Mucosa of rectum (tissue), 2 donors: Measurements from ENCODE around the gene MACROD2.

Source experiments
- H3K27ac ChIP-seq, 2 donors: one replicate each; pipeline ENCODE4 v1.7.0; 2013; ENCODE audit warnings: inconsistent platforms in 2 of 2, low read depth in 2 of 2, low read length in 2 of 2
- H3K27me3 ChIP-seq, 2 donors: one replicate each; pipeline ENCODE4 v1.7.0; 2013; ENCODE audit warnings: low read length in 2 of 2; ENCODE audit not compliant: control insufficient read depth in 2 of 2, insufficient read depth in 2 of 2
- H3K36me3 ChIP-seq, 2 donors: one replicate each; pipeline ENCODE4 v1.7.0; 2013; ENCODE audit warnings: low read length in 2 of 2; ENCODE audit not compliant: control insufficient read depth in 2 of 2, insufficient read depth in 2 of 2
- H3K4me1 ChIP-seq, 2 donors: one replicate each; pipeline ENCODE4 v1.7.0; 2013; ENCODE audit warnings: low read length in 2 of 2, mild to moderate bottlenecking in 1 of 2; ENCODE audit not compliant: control insufficient read depth in 2 of 2, insufficient read depth in 2 of 2
- H3K4me3 ChIP-seq, 2 donors: one replicate each; pipeline ENCODE4 v1.7.0; 2013; ENCODE audit warnings: low read length in 2 of 2
- H3K9ac ChIP-seq, 2 donors: one replicate each; pipeline ENCODE4 v1.7.0; 2013; ENCODE audit warnings: low read length in 2 of 2, low read depth in 1 of 2, mild to moderate bottlenecking in 1 of 2
- H3K9me3 ChIP-seq, 2 donors: one replicate each; pipeline ENCODE4 v1.7.0; 2013; ENCODE audit warnings: low read length in 2 of 2; ENCODE audit not compliant: control insufficient read depth in 2 of 2
- donor health status: healthy.
- donor health status: Normal muscosa, but diverticular disease.

Gene MACROD2

GRCh38 chr20:14383335-14383734 lies 388.0 kb downstream of the MACROD2 start:
- Histone ChIP-seq H3K36me3 (no peaks in the 10 kb centered on the region), H3K9me3 (no peaks in the 10 kb centered on the region), H3K4me3 (no peak overlapping the region), H3K27ac (no peak overlapping the region), H3K27me3 (no peaks in the 10 kb centered on the region), H3K9ac (no peak overlapping the region), H3K4me1 (no peaks in the 10 kb centered on the region)

- Histone ChIP-seq H3K9me3 (no peaks in the 10 kb centered on the region), H3K27me3 (no peaks in the 10 kb centered on the region), H3K36me3 (no peaks in the 10 kb centered on the region), H3K27ac (no peak overlapping the region), H3K4me3 (no peak overlapping the region), H3K4me1 (no peaks in the 10 kb centered on the region), H3K9ac (no peak overlapping the region)
These were observed 389.3 kb downstream of the MACROD2 start for GRCh38 chr20:14384416-14385175.

GRCh38 chr20:14385176-14385740 lies 389.9 kb downstream of the MACROD2 start:
- Histone ChIP-seq H3K27me3 (no peaks in the 10 kb centered on the region), H3K4me1 (no peaks in the 10 kb centered on the region), H3K4me3 (no peak overlapping the region), H3K9ac (no peak overlapping the region), H3K36me3 (no peaks in the 10 kb centered on the region), H3K9me3 (no peaks in the 10 kb centered on the region), H3K27ac (no peak overlapping the region)

DNA sequence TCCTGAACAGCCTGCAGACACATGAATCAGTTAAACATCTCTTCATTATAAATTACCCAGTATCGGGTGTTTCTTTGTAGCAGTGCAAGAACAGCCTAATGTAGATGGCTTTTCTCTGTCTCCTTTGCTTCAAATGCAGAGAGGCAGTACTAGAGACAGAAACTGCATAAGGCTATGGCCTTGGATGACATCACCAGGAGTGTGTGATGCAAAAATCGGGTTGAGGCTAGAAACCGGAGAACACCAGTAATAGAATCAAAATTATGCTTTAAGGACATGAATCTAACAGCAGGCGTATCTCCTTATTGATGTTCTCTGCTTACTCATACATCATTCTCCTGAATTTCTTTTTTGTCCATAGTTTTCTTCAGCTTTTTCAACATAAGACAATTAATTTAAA lies 391.4 kb downstream of the MACROD2 start:
- Histone ChIP-seq H3K27ac (no peak overlapping the region), H3K9ac (no peak overlapping the region), H3K4me3 (no peak overlapping the region), H3K27me3 (no peaks in the 10 kb centered on the region), H3K9me3 (no peaks in the 10 kb centered on the region), H3K4me1 (no peaks in the 10 kb centered on the region), H3K36me3 (no peaks in the 10 kb centered on the region)

DNA sequence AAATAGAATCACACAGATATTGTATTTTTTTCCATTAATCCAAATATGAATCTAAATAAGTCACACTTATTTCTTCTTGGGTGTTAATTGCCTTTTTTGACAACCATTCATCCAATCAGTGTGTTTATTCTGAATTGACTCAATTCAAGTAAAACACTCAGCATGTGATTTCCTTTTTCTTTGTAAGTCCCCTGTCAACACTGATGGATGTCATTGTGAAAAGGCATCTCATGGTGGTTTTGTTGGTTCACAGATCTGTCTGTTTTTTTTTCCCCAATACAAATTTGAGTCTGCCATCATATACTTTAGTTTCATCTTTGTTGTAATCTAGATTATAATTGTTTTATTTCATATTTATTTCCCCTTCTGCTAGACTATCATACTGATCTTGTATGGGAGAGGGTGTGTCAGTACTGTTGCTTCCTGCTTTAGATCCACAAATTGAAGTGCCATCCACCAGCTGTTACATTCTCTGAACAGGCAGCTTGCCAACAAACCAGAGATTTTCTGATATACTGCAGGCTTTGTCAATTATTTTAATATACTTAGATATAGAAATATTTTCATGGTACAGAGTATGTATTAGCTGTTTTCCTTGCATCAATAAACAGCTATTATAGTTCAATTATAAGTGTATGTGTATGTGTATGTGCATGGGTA lies 406.3 kb downstream of the MACROD2 start:
- no peaks in the 10 kb centered on the region for H3K4me1 ChIP-seq
- H3K4me3 ChIP-seq = no peak overlapping the region
- H3K9ac ChIP-seq = no peak overlapping the region
- H3K27me3 ChIP-seq = no peaks in the 10 kb centered on the region
- no peak overlapping the region for H3K27ac ChIP-seq
- H3K36me3 ChIP-seq = no peaks in the 10 kb centered on the region
- H3K9me3 ChIP-seq = no peaks in the 10 kb centered on the region

DNA sequence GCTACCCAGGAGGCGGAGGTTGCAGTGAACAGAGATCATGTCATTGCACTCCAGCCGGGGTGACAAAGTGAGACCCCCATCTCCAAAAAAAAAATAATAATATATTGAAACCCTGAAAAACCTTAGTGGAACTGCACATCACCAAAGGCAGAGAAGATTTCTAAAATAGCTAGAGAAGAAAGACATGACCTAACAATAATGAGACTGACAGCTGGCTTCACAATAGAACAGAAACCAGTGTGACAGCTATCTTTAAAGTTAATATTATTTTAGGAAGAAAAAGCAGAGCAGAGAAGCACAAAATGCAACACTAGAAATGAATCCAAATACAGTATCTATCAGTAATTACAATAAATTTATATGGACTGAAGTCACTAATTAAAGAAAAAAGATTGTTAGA lies 409.2 kb downstream of the MACROD2 start:
- Histone ChIP-seq H3K4me1 (no peaks in the 10 kb centered on the region), H3K4me3 (no peak overlapping the region), H3K9ac (no peak overlapping the region), H3K27me3 (no peaks in the 10 kb centered on the region), H3K9me3 (no peaks in the 10 kb centered on the region), H3K27ac (no peak overlapping the region), H3K36me3 (no peaks in the 10 kb centered on the region)

DNA sequence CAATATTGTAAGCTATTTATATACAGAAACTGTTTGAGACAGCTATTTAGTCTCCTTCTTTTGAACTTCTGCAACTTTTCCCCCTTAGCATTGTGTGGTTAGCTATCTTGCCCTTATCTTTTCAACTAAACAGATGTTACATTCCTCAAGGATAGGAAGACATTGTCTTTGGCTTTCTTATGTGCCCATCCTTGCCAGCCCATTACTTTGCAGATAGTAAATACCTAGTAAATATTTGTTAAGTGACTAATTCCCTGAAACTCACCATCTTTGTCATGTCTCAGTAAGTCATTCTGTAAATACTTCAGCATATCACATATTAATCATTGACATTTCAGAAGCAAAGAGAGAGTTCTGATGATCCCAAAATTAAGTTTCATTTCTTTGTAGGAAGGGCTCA lies 411.2 kb downstream of the MACROD2 start:
- H3K36me3 ChIP-seq = no peaks in the 10 kb centered on the region
- no peaks in the 10 kb centered on the region for H3K9me3 ChIP-seq
- H3K4me3 ChIP-seq = no peak overlapping the region
- no peaks in the 10 kb centered on the region for H3K4me1 ChIP-seq
- H3K9ac ChIP-seq = no peak overlapping the region
- no peak overlapping the region for H3K27ac ChIP-seq
- H3K27me3 ChIP-seq = no peaks in the 10 kb centered on the region

GRCh38 chr20:14407336-14407735 lies 412.0 kb downstream of the MACROD2 start:
- H3K27me3 ChIP-seq = no peaks in the 10 kb centered on the region
- H3K36me3 ChIP-seq = no peaks in the 10 kb centered on the region
- no peak overlapping the region for H3K9ac ChIP-seq
- H3K4me1 ChIP-seq = no peaks in the 10 kb centered on the region
- H3K27ac ChIP-seq = no peak overlapping the region
- H3K9me3 ChIP-seq = no peaks in the 10 kb centered on the region
- H3K4me3 ChIP-seq = no peak overlapping the region

GRCh38 chr20:14410869-14411555 lies 415.7 kb downstream of the MACROD2 start:
- H3K9ac ChIP-seq = no peak overlapping the region

DNA sequence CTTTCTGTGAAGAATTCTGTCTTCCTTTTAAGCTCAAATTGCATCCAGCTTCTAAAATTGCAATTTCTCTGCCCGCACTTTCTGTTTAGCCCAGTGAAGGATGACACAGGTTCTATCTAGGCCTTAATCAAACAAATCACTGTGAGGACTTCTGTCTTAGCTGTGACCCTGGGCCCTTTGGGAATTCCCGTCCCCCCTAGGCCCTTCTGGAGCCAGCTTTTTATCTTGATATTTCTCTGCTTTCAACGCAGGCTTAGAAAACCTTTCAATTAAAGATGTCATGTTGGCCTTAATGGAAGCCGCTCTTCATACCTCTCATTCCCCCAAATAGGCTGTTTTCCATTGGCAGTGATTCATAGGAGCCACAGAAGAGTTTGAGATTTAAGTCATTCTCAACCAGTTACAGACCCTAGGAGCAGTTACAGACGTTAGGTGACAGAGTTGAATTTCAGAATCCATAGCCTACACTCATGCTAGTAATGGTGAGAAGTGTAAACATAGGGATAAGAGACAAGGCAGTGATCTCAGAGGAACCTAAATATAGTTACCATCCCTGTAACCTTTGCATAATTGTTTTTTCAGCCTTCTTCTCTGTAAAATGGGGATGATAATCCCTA lies 416.9 kb downstream of the MACROD2 start:
- no peaks in the 10 kb centered on the region for H3K9me3 ChIP-seq
- no peak overlapping the region for H3K9ac ChIP-seq
- H3K27me3 ChIP-seq = no peaks in the 10 kb centered on the region
- H3K36me3 ChIP-seq = no peaks in the 10 kb centered on the region
- H3K4me3 ChIP-seq = no peak overlapping the region
- peaks cover 0 to 4% of the 10 kb centered on the region in 2 donors for H3K4me1 ChIP-seq
- no peak overlapping the region for H3K27ac ChIP-seq

More at GRCh38 chr20:14410869-14411555, 415.7 kb downstream of the MACROD2 start:
- Histone ChIP-seq H3K4me3 (no peak overlapping the region), H3K4me1 (peaks cover 0 to 4% of the 10 kb centered on the region in 2 donors), H3K27ac (no peak overlapping the region), H3K36me3 (no peaks in the 10 kb centered on the region), H3K9me3 (no peaks in the 10 kb centered on the region), H3K27me3 (no peaks in the 10 kb centered on the region)
